HG02763 (cell line): ENCODE measurements around the gene GRIN2B.

Experiments used
- ATAC-seq: cut with Tn5 transposase; IDR thresholded peaks from one replicate; pipeline ENCODE4 v1.9.1; 2021; ENCODE audit warnings: mild to moderate bottlenecking, moderate library complexity; ENCODE audit not compliant: unreplicated experiment

Gene GRIN2B

GRCh38 chr12:13957576-13957975, 23.8 kb downstream of the GRIN2B start:
- ATAC-seq = no peak

- no peak for ATAC-seq
These were observed 25.3 kb downstream of the GRIN2B start for GRCh38 chr12:13956060-13956590.

- no peak for ATAC-seq
These were observed 29.3 kb downstream of the GRIN2B start for GRCh38 chr12:13952096-13952495.

- ATAC-seq = no peak
These were observed 30.9 kb downstream of the GRIN2B start for GRCh38 chr12:13950502-13950901.

- ATAC-seq = no peak
These were observed 32.8 kb downstream of the GRIN2B start for GRCh38 chr12:13948621-13949020.

- ATAC-seq = no peak
These were observed 34.0 kb downstream of the GRIN2B start for GRCh38 chr12:13947276-13947946.

- ATAC-seq = no peak
These were observed 35.8 kb downstream of the GRIN2B start for GRCh38 chr12:13945641-13946040.

- ATAC-seq = no peak
These were observed 36.2 kb downstream of the GRIN2B start for GRCh38 chr12:13945236-13945635.

- ATAC-seq = no peak
These were observed 38.6 kb downstream of the GRIN2B start for GRCh38 chr12:13942826-13943225.

GRCh38 chr12:13941258-13942249, 39.8 kb downstream of the GRIN2B start:
- no peak for ATAC-seq

GRCh38 chr12:13940335-13940865, 41.0 kb downstream of the GRIN2B start:
- ATAC-seq = no peak

GRCh38 chr12:13937735-13938134, 43.7 kb downstream of the GRIN2B start:
- ATAC-seq = no peak

GRCh38 chr12:13935169-13935568, 46.2 kb downstream of the GRIN2B start:
- no peak for ATAC-seq
